Fibroblast of mammary gland (primary cell): ENCODE results near the gene PLAAT4.

Experiments used
- DNase-seq: peaks from one replicate; pipeline ENCODE4 v3.0.0-alpha.2; 2010; ENCODE audit warnings: low read depth
- H3K4me3 ChIP-seq: 2 replicates; pipeline ENCODE4 v1.5.1; 2011; ENCODE audit warnings: low read depth, mild to moderate bottlenecking, low read length, moderate library complexity; ENCODE audit not compliant: control insufficient read depth
- TF ChIP-seq, protein P1 (sequence below): conservative IDR thresholded peaks from 2 replicates; pipeline ENCODE4 v1.5.1; 2011; ENCODE audit warnings: low read depth, low read length, inconsistent platforms; ENCODE audit not compliant: control insufficient read depth, insufficient read depth

PLAAT4 gene

DNA sequence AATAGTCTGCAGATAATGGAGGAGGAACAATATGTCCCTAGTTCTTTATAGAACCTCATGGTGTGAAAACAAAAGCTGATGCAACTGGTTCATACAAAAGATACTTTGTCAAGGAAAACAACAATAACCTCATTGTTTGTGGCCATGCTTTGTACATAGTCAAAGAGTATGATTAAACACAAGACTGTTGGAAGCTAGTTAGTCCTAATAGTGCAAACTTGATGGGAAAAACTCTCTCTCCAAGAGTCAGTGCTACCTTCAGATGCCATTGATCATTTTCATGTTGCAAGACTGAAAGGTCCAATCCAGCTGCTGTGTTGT, 46.7 kb downstream of the PLAAT4 start:
- no peak overlapping the region for H3K4me3 ChIP-seq
- TF ChIP-seq, protein P1, sequence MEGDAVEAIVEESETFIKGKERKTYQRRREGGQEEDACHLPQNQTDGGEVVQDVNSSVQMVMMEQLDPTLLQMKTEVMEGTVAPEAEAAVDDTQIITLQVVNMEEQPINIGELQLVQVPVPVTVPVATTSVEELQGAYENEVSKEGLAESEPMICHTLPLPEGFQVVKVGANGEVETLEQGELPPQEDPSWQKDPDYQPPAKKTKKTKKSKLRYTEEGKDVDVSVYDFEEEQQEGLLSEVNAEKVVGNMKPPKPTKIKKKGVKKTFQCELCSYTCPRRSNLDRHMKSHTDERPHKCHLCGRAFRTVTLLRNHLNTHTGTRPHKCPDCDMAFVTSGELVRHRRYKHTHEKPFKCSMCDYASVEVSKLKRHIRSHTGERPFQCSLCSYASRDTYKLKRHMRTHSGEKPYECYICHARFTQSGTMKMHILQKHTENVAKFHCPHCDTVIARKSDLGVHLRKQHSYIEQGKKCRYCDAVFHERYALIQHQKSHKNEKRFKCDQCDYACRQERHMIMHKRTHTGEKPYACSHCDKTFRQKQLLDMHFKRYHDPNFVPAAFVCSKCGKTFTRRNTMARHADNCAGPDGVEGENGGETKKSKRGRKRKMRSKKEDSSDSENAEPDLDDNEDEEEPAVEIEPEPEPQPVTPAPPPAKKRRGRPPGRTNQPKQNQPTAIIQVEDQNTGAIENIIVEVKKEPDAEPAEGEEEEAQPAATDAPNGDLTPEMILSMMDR: no peak
- no peak for DNase-seq

DNA sequence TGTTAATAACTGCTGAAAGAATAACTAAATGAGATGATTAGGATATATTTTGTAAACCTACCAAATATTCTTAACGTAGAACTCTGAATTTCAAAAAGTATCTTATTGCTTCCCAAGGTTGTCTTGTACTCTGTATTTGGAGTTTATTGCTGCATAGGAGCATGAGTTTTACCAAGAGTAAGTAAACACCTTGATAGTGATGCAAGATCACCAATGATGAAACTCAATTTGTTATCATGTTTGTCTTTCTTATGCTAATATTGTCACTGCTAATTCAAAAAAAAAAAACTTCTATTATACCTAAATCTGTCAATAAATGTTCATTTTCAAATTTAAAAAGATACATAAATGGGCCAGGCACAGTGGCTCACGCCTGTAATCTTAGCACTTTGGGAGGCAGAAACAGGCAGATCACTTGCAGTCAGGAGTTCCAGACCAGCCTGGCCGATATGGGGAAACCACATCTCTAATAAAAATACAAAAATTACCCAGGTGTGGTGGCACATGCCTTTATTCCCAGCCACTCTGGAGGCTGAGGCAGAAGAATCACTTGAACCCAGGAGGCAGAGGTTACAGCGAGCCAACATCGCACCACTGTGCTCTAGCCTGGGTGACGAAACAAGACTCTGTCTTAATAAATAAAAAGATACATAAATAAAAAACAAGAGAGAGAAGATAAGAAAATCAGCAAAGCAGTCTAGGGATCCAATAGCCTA, 50.0 kb downstream of the PLAAT4 start:
- no peak for DNase-seq
- TF ChIP-seq, protein P1: no peak
- H3K4me3 ChIP-seq: no peak overlapping the region

DNA sequence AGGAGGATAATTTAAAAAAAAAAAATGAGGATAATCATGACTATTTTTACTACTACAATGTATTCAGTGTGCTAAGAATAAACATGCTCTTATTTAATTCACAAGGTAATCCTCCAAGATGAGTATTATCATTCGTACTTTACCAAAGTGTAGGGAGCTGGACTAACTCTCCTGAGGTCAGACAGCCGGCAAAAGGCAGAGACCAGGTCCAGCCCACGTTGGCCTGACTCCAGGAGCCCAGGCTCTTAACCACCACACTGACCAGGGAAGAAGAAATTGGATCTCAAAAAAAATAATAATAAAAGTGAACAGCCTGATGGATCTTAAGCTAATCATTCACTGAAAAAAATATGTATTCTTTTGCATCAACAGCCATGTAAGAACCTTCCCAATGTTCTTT, 52.4 kb downstream of the PLAAT4 start:
- no peak for DNase-seq
- TF ChIP-seq, protein P1: no peak
- no peak overlapping the region for H3K4me3 ChIP-seq

DNA sequence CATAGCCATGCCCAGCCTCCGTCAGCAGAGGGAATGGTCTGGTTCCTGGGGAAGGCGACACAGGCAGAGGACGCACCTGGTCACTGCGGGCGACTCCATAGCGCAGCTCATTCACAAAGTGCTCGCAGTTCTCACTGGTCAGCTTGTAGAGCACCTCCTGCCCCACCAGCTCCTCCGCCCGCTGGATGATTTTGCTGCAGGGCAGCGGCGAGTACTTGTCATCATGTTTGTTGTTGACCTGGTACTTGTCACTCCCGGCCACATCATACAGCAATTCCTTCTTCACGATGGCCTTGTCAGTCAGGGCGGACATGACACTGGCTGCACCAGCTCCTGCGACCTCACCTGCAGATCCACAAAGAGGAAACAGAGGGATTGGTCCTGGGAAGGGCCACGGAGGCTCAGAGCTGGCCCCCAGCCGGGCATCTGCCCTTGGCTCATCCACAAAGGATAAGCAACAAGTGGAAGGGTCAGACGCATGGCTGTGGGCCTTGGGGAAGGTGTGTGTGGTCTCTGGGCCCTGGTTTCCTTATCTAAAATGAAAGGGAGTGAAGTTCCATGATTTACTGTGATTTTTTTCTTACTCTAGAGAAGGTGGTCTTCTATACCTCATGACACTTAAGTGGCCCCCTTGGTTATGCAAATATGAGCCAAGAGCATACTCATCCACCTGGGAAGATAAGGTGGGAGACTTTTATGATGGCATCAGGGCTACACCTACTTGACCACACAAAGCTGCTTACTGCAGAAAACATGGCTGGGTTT, 53.6 kb downstream of the PLAAT4 start:
- TF ChIP-seq, protein P1: no peak
- DNase-seq: no peak

DNA sequence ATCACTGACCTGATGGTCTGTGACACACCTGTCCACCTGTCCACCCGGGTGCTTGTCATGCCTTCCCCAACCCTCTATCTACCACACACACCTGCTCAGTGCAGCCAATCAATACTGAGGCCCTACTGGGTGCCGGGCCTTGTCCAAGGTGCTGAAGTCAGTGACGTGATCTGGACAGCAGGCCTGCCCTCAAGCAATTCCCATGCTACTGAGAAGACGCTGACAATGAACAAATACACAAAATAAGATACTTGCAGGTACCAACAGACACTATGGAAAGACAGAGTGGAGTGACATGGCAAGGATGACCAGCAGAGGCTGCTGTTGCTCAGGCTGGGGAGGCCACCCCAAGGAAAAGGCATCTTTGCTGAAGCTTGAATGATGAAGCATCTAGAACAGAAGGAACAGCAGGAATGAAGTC, 56.4 kb downstream of the PLAAT4 start:
- no peak overlapping the region for H3K4me3 ChIP-seq
- DNase-seq: peak; percentile 41
- TF ChIP-seq, protein P1: peak; percentile 74

More for the DNA sequence above, 53.6 kb downstream of the PLAAT4 start:
- no peak overlapping the region for H3K4me3 ChIP-seq

DNA sequence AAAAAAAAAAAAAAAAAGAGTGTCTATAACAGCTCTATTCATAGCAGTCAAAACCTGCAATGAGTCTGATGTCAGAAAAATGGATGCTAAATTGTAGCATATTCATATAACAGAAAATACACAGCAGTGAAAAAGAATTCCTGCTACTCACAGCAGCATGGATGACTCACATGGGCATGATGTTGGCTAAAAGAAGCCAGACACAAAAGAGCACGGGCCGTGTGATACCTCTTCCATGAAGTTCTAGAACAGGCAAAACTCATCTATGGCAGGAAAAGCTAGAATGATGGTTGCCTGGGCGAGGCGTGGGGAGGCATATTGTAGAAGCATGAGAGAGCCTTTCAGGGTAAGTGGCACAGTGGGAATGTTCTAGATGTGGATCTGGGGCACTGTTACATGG, 58.7 kb downstream of the PLAAT4 start:
- H3K4me3 ChIP-seq: no peak overlapping the region
- peak; percentile 46 for DNase-seq
- TF ChIP-seq, protein P1: no peak
